Astrocyte of the cerebellum (primary cell): ENCODE results near the gene FATE1.

ENCODE experiments used
- DNase-seq: peaks from one replicate; pipeline ENCODE4 v3.0.0-alpha.2; 2011; ENCODE audit warnings: low read depth
- H3K4me3 ChIP-seq: 2 replicates; pipeline ENCODE4 v1.5.1; 2011; ENCODE audit warnings: mild to moderate bottlenecking, low read depth, low read length, moderate library complexity
- in situ Hi-C: cut with HindIII; loops from 2 replicates; pipeline ENCODE4 v1.10.0; 2017; ENCODE audit warnings: low sequenced_read_pairs
- TF ChIP-seq, protein P1 (sequence below): IDR thresholded peaks from 2 replicates; pipeline ENCODE4 v1.5.1; 2012; ENCODE audit warnings: low read length, low read depth, moderate library complexity, mild to moderate bottlenecking; ENCODE audit errors: missing control alignments

Gene FATE1, protein sequence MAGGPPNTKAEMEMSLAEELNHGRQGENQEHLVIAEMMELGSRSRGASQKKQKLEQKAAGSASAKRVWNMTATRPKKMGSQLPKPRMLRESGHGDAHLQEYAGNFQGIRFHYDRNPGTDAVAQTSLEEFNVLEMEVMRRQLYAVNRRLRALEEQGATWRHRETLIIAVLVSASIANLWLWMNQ

DNA sequence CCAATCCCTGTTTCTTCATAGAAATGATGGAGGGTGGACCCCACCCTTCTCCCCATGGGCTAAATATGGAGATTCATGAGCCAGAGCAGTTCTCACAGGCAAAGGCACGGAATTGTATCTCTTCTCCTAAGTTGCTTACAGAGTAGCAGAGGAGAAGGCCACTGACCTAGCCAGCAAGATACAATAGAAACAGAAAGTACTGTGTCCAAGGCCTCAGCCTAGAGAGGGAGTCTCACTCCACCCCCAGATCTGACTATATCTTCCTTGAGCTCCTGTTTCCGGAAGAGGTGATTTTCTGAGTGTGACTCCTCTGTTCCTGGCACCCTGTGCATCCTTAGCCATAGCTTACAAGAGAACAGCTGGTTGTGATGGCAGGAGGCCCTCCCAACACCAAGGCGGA is at the start of gene FATE1:
Gene FATE1, plus strand, starts transcription at position 284 of the 400 bp plus-strand sequence. Its CDS starts 85 bp downstream, at position 369.
- in situ Hi-C loops, result no loop called here
- H3K4me3 ChIP-seq, result no peak within 1 kb of the TSS
- DNase-seq, result no peak
- TF ChIP-seq, protein P1, sequence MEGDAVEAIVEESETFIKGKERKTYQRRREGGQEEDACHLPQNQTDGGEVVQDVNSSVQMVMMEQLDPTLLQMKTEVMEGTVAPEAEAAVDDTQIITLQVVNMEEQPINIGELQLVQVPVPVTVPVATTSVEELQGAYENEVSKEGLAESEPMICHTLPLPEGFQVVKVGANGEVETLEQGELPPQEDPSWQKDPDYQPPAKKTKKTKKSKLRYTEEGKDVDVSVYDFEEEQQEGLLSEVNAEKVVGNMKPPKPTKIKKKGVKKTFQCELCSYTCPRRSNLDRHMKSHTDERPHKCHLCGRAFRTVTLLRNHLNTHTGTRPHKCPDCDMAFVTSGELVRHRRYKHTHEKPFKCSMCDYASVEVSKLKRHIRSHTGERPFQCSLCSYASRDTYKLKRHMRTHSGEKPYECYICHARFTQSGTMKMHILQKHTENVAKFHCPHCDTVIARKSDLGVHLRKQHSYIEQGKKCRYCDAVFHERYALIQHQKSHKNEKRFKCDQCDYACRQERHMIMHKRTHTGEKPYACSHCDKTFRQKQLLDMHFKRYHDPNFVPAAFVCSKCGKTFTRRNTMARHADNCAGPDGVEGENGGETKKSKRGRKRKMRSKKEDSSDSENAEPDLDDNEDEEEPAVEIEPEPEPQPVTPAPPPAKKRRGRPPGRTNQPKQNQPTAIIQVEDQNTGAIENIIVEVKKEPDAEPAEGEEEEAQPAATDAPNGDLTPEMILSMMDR, result no peak

DNA sequence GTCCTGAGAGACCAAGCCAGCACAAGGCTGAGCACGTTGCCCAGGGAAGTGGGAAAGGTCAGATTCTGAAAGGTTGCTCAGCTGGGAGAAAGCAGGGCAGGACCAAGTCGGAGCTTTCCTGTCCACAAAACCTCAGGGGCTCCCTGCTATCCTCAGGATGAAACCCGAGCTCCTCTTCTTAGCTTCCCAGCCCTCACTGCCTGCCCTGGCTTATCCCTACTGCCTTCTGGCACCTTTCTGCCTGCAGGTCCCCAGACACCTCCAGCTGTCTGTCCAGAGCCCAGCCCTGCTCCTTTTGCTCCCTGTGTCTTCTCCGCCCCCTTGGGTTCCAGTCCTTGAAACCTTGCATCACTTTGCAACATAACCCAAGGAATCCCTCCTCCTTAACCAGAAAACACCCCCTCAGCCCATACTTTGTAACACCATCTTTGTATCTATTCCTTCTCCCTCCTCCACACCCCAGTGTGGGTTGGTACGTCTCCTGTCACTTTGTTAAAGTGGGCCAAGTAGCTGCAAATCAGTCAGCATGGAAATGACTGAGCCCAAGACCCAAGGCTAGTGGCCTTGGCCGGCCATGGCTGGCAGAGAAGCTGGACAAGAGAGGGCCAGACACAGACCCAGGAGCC is 40.6 kb upstream of the FATE1 start:
- in situ Hi-C loops, result no loop called here
- DNase-seq, result no peak
- TF ChIP-seq, protein P1, result no peak
- H3K4me3 ChIP-seq, result no peak overlapping the region

DNA sequence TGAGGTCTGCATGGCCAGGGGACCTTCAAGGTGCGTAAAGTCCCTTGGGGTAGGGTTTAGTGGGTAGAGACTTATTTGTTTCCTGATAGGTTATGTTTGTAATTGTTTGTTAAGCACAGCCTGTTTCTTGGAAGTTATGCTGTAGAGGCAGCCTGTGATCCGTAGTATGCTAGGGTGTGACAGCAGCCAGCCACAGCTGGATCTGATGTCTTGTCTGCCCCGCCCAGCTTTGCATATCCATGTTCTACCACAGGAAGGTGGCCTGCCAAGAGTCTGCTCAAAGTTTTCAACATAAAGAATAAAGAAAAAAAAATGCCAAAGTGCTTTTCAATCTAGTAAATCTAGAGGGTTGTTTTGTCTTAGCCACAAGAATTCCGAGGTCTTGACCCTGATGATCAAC is 39.6 kb upstream of the FATE1 start:
- no peak overlapping the region for H3K4me3 ChIP-seq
- in situ Hi-C loops, result no loop called here
- TF ChIP-seq, protein P1, result no peak
- DNase-seq, result no peak

DNA sequence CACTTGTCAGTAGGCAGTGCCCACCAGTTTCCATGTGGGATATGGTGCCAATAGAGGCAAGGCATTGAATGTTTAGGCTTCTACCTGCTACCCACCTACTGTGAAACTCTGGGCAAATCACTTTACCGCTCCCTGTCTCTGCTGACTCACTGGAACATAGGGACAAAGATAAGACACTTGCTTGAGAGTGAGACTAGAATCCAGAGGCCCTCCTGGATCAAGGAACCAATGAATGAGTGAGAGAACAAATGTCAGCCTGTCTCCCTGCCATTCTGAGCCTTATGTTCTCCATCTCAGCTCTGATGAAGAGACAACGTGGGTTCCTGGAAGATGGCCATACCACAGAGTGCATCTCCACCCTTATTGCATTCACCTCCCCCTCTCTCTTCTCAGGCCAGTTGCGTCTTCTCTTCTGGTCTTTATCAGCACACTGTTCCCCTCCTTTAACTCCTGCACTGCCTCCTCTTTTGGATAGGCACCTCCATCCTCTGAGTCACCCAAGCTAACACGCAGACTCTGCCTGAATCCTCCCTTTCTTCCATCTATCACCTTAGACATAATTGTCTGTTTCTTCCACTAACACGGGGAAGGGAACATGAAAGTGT is 35.9 kb upstream of the FATE1 start:
- in situ Hi-C loops, result no loop called here
- no peak overlapping the region for H3K4me3 ChIP-seq
- DNase-seq, result no peak
- TF ChIP-seq, protein P1, result no peak

DNA sequence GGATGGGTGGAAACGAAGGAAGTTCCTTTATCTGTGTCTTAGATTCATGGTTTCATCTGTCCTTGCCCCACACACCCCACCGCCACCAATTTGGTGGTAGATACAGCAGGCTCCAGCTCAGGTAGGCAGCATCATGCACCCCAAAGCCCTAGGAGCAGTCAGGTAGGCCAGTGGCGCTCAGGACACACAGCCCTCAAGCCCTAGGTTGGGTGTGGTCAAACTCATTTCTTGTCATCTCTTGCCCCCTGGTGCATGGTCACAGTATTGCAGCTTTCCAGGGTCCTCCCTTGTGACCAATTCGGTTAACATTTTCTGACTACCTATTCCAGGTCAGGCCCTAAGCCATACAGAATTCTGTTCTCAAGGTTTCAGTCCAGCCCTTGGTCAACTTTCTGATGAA is 35.0 kb upstream of the FATE1 start:
- in situ Hi-C loops, result no loop called here
- H3K4me3 ChIP-seq, result no peak overlapping the region
- TF ChIP-seq, protein P1, result peak; percentile 57
- DNase-seq, result peak; percentile 2

DNA sequence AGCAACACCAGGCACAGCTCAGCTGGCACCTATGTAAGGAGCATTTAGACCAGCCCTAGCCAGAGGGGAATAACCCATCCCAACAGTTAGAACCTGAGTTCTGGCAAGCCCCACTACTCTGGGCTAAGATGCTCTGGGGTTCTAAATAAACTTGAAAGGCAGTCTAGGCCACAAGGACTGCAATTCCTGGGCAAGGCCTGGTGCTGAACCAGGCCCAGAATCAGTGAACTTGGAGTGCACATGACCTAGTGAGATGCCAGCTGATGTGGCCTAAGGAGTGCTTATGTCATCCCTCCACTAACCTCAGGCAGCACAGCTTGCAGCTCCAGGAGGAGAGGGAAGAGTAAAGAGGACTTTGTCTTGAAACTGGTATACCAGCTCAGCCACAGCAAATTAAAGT is 28.2 kb upstream of the FATE1 start:
- in situ Hi-C loops, result no loop called here
- TF ChIP-seq, protein P1, result no peak
- no peak for DNase-seq

More for the DNA sequence above, 28.2 kb upstream of the FATE1 start:
- H3K4me3 ChIP-seq, result no peak overlapping the region
